Activated CD8-positive, alpha-beta memory T cell treated with anti-CD3 and anti-CD28 coated beads for 1 hour (primary cell): Measurements from ENCODE around the gene PCDHGB1.
"Not testable (repeated sequence)": the region's sequence is repeated elsewhere in the genome, so short reads cannot be mapped to it uniquely, and the experiment has no call there.

Experiments used
- DNase-seq, 2 donors: peaks; one replicate each; pipeline ENCODE4 v3.0.0-alpha.2; 2020; ENCODE audit warnings: low read depth in 1 of 2; ENCODE audit errors: extremely low read depth in 1 of 2

The PCDHGB1 gene

DNA sequence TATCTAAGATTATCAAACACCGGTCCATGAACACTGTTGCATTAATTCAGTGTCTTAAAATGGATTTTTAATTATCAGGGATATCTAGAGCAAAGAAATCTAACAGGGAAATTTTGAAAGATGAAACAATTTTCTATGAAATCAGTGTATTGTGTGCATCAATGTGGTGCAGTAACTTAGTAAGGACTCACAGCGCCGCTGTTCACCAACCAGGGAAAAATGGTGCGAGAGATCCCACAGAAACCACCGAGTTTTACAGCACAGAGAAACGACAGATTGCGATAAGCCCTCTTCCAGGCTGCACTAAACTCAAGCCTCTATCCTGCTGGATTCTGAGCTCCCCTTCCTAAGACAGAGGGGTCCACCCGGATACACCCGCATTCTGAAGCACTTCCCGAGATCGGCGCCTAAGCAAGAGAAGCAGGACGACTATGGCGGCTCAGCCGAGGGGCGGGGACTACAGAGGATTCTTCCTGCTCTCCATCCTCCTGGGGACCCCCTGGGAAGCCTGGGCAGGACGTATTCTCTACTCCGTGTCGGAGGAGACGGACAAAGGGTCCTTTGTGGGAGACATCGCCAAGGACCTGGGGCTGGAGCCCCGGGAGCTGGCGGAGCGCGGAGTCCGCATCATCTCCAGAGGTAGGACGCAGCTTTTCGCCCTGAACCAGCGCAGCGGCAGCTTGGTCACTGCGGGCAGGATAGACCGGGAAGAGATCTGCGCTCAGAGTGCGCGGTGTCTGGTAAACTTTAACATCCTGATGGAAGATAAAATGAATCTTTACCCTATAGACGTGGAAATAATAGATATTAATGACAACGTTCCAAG, 32.8 kb downstream of the PCDHGB1 start, which contains the start of gene PCDHGA7:
Gene PCDHGA7 (plus strand): TSS at position 274 of the 826 bp plus-strand sequence. CDS start 158 bp downstream, at position 432.
- DNase-seq = no peak

DNA sequence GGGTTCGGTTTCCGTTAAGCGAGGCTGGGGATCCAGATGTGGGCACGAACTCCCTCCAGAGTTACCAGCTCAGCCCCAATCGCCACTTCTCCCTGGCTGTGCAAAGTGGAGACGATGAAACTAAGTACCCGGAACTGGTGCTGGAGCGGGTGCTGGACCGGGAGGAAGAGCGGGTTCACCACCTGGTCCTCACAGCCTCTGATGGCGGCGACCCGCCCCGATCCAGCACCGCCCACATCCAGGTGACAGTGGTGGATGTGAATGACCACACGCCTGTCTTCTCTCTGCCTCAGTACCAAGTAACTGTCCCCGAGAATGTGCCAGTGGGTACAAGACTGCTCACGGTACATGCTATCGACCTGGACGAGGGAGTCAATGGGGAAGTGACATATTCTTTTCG, 33.4 kb downstream of the PCDHGB1 start:
- DNase-seq = no peak

DNA sequence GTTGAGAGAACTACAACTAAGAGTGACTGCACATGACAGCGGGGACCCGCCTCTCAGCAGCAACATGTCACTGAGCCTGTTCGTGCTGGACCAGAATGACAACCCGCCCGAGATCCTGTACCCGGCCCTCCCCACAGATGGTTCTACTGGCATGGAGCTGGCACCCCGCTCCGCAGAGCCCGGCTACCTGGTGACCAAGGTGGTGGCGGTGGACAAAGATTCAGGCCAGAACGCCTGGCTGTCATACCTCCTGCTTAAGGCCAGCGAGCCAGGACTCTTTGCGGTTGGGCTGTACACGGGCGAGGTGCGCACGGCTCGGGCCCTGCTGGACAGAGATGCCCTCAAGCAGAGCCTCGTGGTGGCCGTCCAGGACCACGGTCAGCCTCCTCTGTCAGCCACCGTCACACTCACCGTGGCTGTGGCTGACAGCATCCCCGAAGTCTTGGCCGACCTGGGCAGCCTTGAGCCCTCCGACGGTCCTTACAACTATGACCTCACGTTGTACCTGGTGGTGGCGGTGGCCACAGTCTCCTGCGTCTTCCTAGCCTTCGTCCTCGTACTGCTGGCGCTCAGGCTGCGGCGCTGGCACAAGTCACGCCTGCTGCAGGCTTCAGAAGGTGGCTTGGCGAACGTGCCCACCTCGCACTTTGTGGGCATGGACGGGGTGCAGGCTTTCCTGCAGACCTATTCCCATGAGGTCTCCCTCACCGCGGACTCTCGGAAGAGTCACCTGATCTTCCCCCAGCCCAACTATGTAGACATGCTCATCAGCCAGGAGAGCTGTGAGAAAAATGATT, 34.8 kb downstream of the PCDHGB1 start:
- DNase-seq = no peak

- DNase-seq = not testable (repeated sequence)
These were observed 37.8 kb downstream of the PCDHGB1 start, which contains the start of gene PCDHGB4 for GRCh38 chr5:141387557-141388311. Gene PCDHGB4, plus strand, starts transcription at chr5:141387698. Its CDS starts 187 bp downstream, at chr5:141387885.

DNA sequence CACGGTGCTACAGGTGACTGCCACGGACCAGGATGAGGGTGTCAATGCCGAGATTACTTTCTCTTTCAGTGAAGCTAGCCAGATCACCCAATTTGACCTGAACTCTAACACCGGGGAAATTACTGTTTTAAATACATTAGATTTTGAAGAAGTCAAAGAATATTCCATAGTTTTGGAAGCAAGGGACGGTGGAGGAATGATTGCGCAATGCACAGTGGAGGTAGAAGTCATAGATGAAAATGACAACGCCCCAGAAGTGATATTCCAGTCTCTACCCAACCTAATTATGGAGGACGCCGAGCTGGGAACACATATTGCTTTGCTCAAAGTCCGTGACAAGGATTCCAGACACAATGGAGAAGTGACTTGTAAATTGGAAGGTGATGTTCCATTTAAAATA, 38.8 kb downstream of the PCDHGB1 start:
- DNase-seq = no peak

DNA sequence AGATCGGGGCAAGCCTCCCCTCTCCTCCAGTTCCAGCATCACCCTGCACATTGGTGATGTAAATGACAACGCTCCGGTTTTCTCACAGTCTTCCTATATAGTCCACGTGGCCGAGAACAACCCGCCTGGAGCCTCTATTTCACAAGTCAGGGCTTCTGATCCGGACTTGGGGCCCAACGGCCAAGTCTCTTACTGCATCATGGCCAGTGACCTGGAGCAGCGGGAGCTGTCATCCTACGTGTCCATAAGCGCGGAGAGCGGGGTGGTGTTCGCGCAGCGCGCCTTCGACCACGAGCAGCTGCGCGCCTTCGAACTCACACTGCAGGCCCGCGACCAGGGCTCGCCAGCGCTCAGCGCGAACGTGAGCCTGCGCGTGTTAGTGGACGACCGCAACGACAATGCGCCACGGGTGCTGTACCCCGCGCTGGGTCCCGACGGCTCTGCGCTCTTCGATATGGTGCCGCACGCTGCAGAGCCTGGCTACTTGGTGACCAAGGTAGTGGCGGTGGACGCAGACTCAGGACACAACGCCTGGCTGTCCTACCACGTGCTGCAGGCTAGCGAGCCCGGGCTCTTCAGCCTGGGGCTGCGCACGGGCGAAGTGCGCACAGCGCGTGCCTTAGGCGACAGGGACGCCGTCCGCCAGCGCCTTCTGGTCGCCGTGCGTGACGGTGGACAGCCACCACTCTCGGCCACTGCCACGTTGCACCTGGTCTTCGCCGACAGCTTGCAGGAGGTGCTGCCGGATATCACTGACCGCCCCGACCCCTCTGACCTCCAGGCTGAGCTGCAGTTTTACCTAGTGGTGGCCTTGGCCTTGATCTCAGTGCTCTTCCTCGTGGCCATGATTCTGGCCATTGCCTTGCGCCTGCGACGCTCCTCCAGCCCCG, 39.5 kb downstream of the PCDHGB1 start:
- no peak for DNase-seq

GRCh38 chr5:141392429-141393198, 42.7 kb downstream of the PCDHGB1 start, which contains the start of gene PCDHGA8:
Gene PCDHGA8, plus strand, starts transcription at chr5:141392633. Its CDS starts 181 bp downstream, at chr5:141392814.
- no peak for DNase-seq

GRCh38 chr5:141393267-141393666, 43.4 kb downstream of the PCDHGB1 start:
- DNase-seq = no peak

DNA sequence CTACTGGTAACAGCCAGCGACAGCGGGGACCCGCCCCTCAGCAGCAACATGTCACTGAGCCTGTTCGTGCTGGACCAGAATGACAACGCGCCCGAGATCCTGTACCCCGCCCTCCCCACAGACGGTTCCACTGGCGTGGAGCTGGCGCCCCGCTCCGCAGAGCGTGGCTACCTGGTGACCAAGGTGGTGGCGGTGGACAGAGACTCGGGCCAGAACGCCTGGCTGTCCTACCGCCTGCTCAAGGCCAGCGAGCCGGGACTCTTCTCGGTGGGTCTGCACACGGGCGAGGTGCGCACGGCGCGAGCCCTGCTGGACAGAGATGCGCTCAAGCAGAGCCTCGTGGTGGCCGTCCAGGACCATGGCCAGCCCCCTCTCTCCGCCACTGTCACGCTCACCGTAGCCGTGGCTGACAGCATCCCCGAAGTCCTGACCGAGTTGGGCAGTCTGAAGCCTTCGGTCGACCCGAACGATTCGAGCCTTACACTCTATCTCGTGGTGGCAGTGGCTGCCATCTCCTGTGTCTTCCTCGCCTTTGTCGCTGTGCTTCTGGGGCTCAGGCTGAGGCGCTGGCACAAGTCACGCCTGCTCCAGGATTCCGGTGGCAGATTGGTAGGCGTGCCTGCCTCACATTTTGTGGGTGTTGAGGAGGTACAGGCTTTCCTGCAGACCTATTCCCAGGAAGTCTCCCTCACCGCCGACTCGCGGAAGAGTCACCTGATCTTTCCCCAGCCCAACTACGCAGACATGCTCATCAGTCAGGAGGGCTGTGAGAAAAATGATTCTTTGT, 44.7 kb downstream of the PCDHGB1 start:
- DNase-seq = not testable (repeated sequence)

GRCh38 chr5:141397756-141398551, 48.1 kb downstream of the PCDHGB1 start, which contains the start of gene PCDHGB5:
Gene PCDHGB5, plus strand, starts transcription at chr5:141397947. Its CDS starts 181 bp downstream, at chr5:141398128.
- DNase-seq = not testable (repeated sequence)

DNA sequence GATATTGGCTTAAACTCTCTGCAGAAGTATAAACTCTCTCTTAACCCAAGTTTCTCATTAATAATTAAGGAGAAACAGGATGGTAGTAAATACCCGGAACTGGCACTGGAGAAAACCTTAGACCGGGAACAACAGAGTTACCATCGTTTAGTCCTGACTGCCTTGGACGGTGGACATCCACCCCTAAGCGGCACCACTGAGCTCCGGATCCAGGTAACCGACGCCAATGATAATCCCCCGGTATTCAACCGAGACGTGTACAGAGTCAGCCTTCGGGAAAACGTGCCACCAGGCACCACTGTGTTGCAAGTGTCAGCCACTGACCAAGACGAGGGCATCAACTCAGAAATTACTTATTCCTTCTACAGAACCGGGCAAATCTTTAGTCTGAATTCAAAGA, 48.7 kb downstream of the PCDHGB1 start:
- no peak for DNase-seq

- no peak for DNase-seq
These were observed 49.8 kb downstream of the PCDHGB1 start for GRCh38 chr5:141399555-141400258.
